ENCODE data around the gene AHNAK2.
A peak's percentile ranks its signal among the peaks of the same experiment; 100 is the strongest.

Gene AHNAK2

DNA sequence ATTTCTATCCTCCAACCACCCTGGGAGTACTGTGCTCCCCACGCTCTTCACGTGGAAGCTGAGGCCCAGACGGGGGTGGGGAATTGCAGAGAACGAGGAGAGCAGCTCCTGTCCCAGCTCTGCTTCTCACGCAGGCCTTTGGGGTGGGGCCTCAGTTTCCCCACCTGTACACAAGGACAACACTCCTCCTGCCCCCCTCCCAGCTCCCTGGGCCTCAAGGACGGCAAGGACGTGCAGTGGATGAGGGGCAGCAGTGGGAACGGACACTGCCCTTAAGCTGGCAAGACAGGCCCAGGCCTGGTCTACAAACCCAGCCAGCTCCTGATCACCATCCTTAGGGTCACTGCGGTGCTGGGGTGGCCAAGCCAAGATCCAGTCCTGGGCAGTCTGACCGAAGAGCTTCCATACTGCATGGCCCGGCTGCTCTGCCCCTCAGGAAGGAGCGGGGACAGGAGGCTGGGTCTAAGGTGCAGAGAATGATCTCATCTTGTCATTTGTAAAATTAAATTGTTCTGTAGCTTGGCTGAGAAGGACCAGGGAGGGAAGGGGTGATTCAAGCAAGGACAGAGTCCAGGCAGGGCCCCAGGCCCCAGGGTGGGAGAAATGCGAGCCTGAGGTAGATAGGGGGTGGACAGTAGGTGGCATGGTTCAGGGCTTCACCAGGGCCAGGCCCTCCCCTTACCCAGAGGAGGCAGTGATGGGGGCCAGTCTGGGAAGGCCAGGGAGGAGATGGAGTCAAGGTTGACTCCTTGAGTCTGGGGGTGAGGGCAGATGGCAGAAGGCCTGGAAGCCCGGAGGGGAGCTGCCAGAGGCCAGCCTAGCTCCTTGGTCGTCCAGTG is 6.1 kb upstream of the AHNAK2 start:
- no peak for DNase-seq

GRCh38 chr14:104983231-104983721 is 5.1 kb upstream of the AHNAK2 start:
- DNase-seq = no peak

GRCh38 chr14:104982548-104983230 is 4.5 kb upstream of the AHNAK2 start:
- no peak for DNase-seq

DNA sequence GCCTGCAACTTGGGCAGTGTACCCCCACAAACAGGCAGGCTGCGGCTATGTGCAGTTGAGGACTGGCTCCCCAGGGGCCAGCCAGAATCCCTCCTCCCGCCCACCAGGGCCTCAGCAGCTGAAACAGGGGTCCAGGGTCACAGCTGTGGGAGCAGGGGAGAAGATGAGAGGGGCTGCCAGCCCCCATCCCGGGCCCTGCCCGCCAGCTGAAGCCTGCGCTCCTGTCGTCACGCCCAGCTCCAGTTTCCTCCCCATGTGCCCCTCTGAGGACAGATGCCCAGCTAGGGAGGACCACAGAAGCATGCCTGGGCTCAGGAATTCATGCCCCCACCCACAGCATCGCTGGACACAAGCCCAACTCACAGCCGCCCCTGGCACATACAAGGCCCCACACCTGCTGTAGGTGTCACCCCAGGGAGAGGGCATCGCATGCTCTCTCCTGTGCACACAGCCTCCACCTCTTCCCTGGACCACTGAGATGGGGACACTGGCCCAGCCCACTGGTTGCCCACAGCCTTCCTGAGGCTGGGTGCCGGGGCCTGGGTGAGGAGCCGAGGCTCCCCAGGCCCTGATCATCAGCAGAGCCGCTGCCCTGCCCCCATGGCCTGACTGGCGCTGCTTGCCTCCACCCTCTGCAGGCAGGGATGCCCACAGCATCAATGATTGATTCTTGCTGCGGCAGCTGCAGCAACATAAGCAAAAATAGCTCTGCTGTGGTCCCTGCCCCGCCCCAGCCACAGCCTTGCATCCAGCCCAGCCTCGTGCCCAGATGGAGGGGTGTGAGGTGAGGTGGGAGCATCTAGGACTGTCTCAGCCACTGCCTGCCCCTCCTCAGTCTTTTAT is 3.7 kb upstream of the AHNAK2 start:
- no peak for DNase-seq

GRCh38 chr14:104980611-104981531 is 2.7 kb upstream of the AHNAK2 start:
- DNase-seq = no peak

- no peak for DNase-seq
Observed at GRCh38 chr14:104979758-104980610, 1.8 kb upstream of the AHNAK2 start.

- no peak for DNase-seq
Observed at GRCh38 chr14:104978746-104979691, 845 bp upstream of the AHNAK2 start.

DNA sequence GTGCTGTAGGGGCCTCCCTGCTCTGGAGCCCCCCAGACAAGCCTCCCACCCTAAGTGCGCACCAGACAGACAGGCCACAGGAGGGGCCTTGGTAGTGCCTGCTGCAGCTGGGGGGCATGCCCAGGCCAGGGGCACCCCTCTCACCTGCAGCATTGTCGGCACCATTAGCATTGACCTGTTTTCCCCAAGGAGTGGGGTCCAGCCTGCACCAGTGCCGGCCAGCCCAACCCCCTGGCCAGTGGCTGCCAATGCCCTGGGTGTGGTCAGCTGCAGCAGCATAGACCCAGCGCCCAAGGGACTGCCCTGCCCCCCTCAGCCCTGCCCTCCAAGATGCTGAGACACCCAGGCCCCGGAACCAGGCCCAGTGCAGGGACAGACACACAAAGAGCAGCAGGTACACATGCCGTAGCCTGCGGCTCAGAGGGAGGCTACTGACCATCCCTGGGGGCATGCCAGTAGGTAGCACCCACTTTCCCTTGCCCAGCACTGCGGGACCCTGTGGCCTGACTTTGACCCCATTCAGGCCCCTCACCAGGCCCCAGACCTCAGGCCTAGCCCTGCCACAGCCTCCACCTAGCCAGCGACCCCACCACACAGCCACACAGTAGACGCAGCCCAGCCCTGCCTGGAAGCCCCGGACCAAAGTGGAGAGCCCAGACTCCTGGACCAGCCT is 1.0 kb downstream of the AHNAK2 start:
- no peak for DNase-seq

GRCh38 chr14:104976198-104977007 is 1.8 kb downstream of the AHNAK2 start:
- peak; percentile 84 for DNase-seq

- no peak for DNase-seq
Observed at GRCh38 chr14:104975481-104976197, 2.5 kb downstream of the AHNAK2 start.

- DNase-seq = no peak
Observed at GRCh38 chr14:104974665-104975390, 3.3 kb downstream of the AHNAK2 start.

GRCh38 chr14:104974146-104974541 is 4.0 kb downstream of the AHNAK2 start:
- DNase-seq = no peak

GRCh38 chr14:104973385-104974145 is 4.6 kb downstream of the AHNAK2 start:
- DNase-seq = no peak

GRCh38 chr14:104973135-104973384 is 5.1 kb downstream of the AHNAK2 start:
- DNase-seq = no peak

- DNase-seq = no peak
Observed at GRCh38 chr14:104972301-104973134, 5.7 kb downstream of the AHNAK2 start.
